K562 (cell line): ENCODE results near the gene MAP3K19.

ENCODE experiments used
- CREM ChIP-seq: IDR thresholded peaks from 2 replicates; pipeline ENCODE4 v1.6.1; 2014; ENCODE audit warnings: antibody characterized with exemption, low read depth
- ZFX ChIP-seq: sonication (generic); formaldehyde crosslinking; IDR thresholded peaks from 2 replicates; pipeline ENCODE4 v1.8.0; 2022; ENCODE audit warnings: mild to moderate bottlenecking, missing genetic modification reagents, moderate library complexity
- TF ChIP-seq, protein P1 (sequence below), 3 experiments: IDR thresholded peaks in 2 of 3; conservative IDR thresholded peaks in 1 of 3; 2 replicates each; pipeline ENCODE4 v1.5.1; 2011 to 2012; ENCODE audit warnings: low read length in 3 of 3, mild to moderate bottlenecking in 3 of 3, control low read depth in 2 of 3, improper control_type of control experiment in 1 of 3, inconsistent platforms in 1 of 3, low read depth in 1 of 3, mixed read lengths in 1 of 3, moderate library complexity in 1 of 3; ENCODE audit not compliant: insufficient read depth in 2 of 3
- TF ChIP-seq, protein P2 (sequence below), 2 experiments: fragments of 450-650 bp in 1 of 2; sonication (generic) in 1 of 2; formaldehyde crosslinking in 1 of 2; IDR thresholded peaks in 1 of 2; conservative IDR thresholded peaks in 1 of 2; 2 replicates each; pipeline versions ENCODE4 v1.6.1 to v1.8.1; 2016 to 2023; ENCODE audit warnings: mild to moderate bottlenecking in 2 of 2, moderate library complexity in 2 of 2, inconsistent platforms in 1 of 2, missing genetic modification reagents in 1 of 2

DNA sequence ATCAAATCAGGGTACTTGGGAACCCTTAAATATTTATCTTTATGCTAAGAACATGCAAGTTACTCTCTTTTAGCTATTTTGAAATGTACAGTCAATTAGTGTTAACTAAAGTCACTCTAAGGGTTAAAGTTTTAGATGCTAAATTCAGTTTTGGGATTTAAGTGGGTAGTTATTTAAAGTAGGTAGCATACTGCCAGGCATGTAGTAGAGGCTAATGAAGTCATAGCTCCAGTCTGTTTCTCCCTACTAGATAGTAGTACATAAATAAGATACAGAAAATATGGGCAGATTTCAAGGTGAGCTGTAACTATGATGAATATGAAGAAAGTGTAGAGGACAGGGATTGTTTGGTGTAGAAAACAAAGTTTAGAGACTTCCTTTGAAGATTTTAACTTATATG, 12.3 kb upstream of the MAP3K19 start:
- TF ChIP-seq, protein P1, sequence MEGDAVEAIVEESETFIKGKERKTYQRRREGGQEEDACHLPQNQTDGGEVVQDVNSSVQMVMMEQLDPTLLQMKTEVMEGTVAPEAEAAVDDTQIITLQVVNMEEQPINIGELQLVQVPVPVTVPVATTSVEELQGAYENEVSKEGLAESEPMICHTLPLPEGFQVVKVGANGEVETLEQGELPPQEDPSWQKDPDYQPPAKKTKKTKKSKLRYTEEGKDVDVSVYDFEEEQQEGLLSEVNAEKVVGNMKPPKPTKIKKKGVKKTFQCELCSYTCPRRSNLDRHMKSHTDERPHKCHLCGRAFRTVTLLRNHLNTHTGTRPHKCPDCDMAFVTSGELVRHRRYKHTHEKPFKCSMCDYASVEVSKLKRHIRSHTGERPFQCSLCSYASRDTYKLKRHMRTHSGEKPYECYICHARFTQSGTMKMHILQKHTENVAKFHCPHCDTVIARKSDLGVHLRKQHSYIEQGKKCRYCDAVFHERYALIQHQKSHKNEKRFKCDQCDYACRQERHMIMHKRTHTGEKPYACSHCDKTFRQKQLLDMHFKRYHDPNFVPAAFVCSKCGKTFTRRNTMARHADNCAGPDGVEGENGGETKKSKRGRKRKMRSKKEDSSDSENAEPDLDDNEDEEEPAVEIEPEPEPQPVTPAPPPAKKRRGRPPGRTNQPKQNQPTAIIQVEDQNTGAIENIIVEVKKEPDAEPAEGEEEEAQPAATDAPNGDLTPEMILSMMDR (IDR thresholded peaks at IDR 0.05 in 2 of 3, conservative IDR thresholded peaks at IDR 0.05 in 1 of 3; ENCODE audit: insufficient read depth in 2 of 3, low read depth in 1 of 3, low read length in 3 of 3), result no peak
- TF ChIP-seq ZFX (no peak), CREM (no peak)
- TF ChIP-seq, protein P2, sequence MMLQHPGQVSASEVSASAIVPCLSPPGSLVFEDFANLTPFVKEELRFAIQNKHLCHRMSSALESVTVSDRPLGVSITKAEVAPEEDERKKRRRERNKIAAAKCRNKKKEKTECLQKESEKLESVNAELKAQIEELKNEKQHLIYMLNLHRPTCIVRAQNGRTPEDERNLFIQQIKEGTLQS (IDR thresholded peaks at IDR 0.05), result no peak
- TF ChIP-seq, protein P2 (CRISPR knock-in tag; conservative IDR thresholded peaks at IDR 0.05), result no peak
